ENCODE results near the gene INHBB. TPM values are rescaled to one million over a fixed set of nuclear protein-coding genes. Genes with fewer than 3 reads are reported as not detected.

Gene INHBB
- total and polyA plus RNA-seq, 9 of the 15 experiments (the other 6 are each of a cell fraction or from before 2014, with no cell fraction given), result not detected

- H3K79me2 ChIP-seq (ENCODE audit: control insufficient read depth, insufficient read depth, low read length), result no peaks in the 10 kb centered on the region
- no peak overlapping the region for H3K27ac ChIP-seq (ENCODE audit: extremely low read depth, low read depth, low read length)
- CTCF ChIA-PET (ENCODE audit: low intra/inter-chr PET ratio), result no interaction called here
- in situ Hi-C loops (cut with MboI) (no loop called here), intact Hi-C loops (cut with micrococcal nuclease) (no loop called here)
- WGBS (ENCODE audit: insufficient coverage, low coverage, missing lambda C conversion rate), result 75% methylated on average over 9 of the region's 9 CpGs
- no peak overlapping the region for H2AFZ ChIP-seq (ENCODE audit: low read depth, low read length)
- DNase-seq (ENCODE audit: extremely low read depth in 1 of 4, low spot score in 3 of 4) (no peak), ATAC-seq (no peak), FAIRE-seq (no peak)
- H3K9me3 ChIP-seq (replicated peaks; ENCODE audit: control insufficient read depth, insufficient read depth, low read depth, low read length), result no peaks in the 10 kb centered on the region
- BruUV-seq (replicated peaks), result no TSS peak
- H3K4me1 ChIP-seq (replicated peaks in 1 of 2; ENCODE audit: control insufficient read depth in 2 of 2, insufficient read depth in 2 of 2, low read length in 2 of 2), result peaks cover 3 to 9% of the 10 kb centered on the region in 2 experiments; a peak in 4 of 5 replicates
- H3K4me2 ChIP-seq (ENCODE audit: insufficient read depth, low read length), result no peak overlapping the region
- TF ChIP-seq RERE (CRISPR knock-in tag; IDR thresholded peaks at IDR 0.05; ENCODE audit: borderline replicate concordance) (no peak), TAL1 (IDR thresholded peaks at IDR 0.05) (no peak), TGIF2 (CRISPR knock-in tag; IDR thresholded peaks at IDR 0.05) (no peak), MYC (IDR thresholded peaks at IDR 0.05; ENCODE audit: low read depth, low read length) (no peak), MYC (CRISPR knock-in tag; IDR thresholded peaks at IDR 0.05; ENCODE audit: borderline replicate concordance, low read depth) (no peak), ATF4 (CRISPR knock-in tag; IDR thresholded peaks at IDR 0.05) (no peak), PPARD (CRISPR knock-in tag; IDR thresholded peaks at IDR 0.05) (no peak), RBM39 (optimal IDR thresholded peaks at IDR 0.05; ENCODE audit: low read depth, low read length) (no peak), FOXJ3 (CRISPR knock-in tag; IDR thresholded peaks at IDR 0.05) (no peak), RBBP5 (IDR thresholded peaks at IDR 0.05; ENCODE audit: borderline replicate concordance, insufficient read depth, low read length, poor library complexity, severe bottlenecking) (no peak), ZNF57 (CRISPR knock-in tag; IDR thresholded peaks at IDR 0.05) (no peak)
- no peaks in the 10 kb centered on the region for H3K9me1 ChIP-seq (ENCODE audit: control insufficient read depth, insufficient read depth, low read length)
- POLR2A ChIA-PET, result interaction anchor here (1.2 to 1.4 kb wide), 2 partner anchors 12 to 14 kb away, joined by 3 read pairs; no protein-coding TSS in a partner anchor
- peaks cover 17% of the 10 kb centered on the region; the same call in 1 of the 3 replicates for H3K36me3 ChIP-seq (ENCODE audit: control insufficient read depth, insufficient read depth, low read length)
- H3K4me3 ChIP-seq, result no peak overlapping the region
- peaks cover 0 to 8% of the 10 kb centered on the region in 2 experiments; a peak in 1 of 5 replicates for H3K27me3 ChIP-seq (ENCODE audit: control insufficient read depth in 2 of 2, insufficient read depth in 2 of 2, low read length in 2 of 2)
- no peak overlapping the region for H3K9ac ChIP-seq (ENCODE audit: insufficient read depth in 1 of 2, low read depth in 2 of 2, low read length in 2 of 2)
- no peaks in the 10 kb centered on the region; the same call in 1 of the 2 replicates for H4K20me1 ChIP-seq (replicated peaks; ENCODE audit: control insufficient read depth, insufficient read depth, low read length)
Observed at GRCh38 chr2:120299004-120299403, 46.9 kb upstream of the INHBB start.

All from K562 (cell line).